Keratinocyte (primary cell): ENCODE results near the gene AJUBA. TPM values are rescaled to one million over a fixed set of nuclear protein-coding genes. Genes with fewer than 3 reads are reported as not detected.

ENCODE experiments used
- DNase-seq: peaks from one replicate; pipeline ENCODE4 v3.0.0-alpha.2; 2011; ENCODE audit warnings: low read depth, missing footprints, low spot score
- FAIRE-seq: peaks from 2 replicates; lab custom pipeline; 2011; peaks lifted over from hg19 to GRCh38; lab: Jason Lieb, UNC
- H2AFZ ChIP-seq: 2 replicates; pipeline ENCODE4 v1.6.0; 2012; ENCODE audit warnings: low read length, control low read depth, inconsistent platforms; ENCODE audit not compliant: control insufficient read depth
- H3K27ac ChIP-seq: 2 replicates; pipeline ENCODE4 v1.5.1; 2011; ENCODE audit warnings: low read length; ENCODE audit not compliant: control insufficient read depth, insufficient read depth
- H3K27me3 ChIP-seq: 3 replicates; pipeline ENCODE4 v1.6.0; 2011; ENCODE audit warnings: low read length; ENCODE audit not compliant: control insufficient read depth, insufficient read depth; ENCODE audit errors: extremely low read depth
- H3K36me3 ChIP-seq, 2 experiments: 2 replicates in 1 of 2; 3 replicates in 1 of 2; pipeline ENCODE4 v1.5.1; 2011; ENCODE audit warnings: low read length in 2 of 2, mild to moderate bottlenecking in 1 of 2; ENCODE audit not compliant: control insufficient read depth in 2 of 2, insufficient read depth in 2 of 2; ENCODE audit errors: extremely low read depth in 1 of 2
- H3K4me1 ChIP-seq: 3 replicates; pipeline ENCODE4 v1.5.1; 2011; ENCODE audit warnings: low read length; ENCODE audit not compliant: control insufficient read depth, insufficient read depth; ENCODE audit errors: extremely low read depth
- H3K4me2 ChIP-seq: 3 replicates; pipeline ENCODE4 v1.6.0; 2011; ENCODE audit warnings: low read depth, low read length; ENCODE audit not compliant: control insufficient read depth, insufficient read depth; ENCODE audit errors: extremely low read depth
- H3K4me3 ChIP-seq, 3 experiments: fragments of 200-600 bp in 1 of 3; sonication (generic) in 1 of 3; 2 replicates in 2 of 3; 3 replicates in 1 of 3; pipeline ENCODE4 v1.5.1; 2011 to 2016; ENCODE audit warnings: low read length in 3 of 3, mild to moderate bottlenecking in 3 of 3, control low read depth in 2 of 3, inconsistent platforms in 1 of 3, low read depth in 1 of 3, mixed read lengths in 1 of 3, mixed run types in 1 of 3, moderate library complexity in 1 of 3; ENCODE audit not compliant: control insufficient read depth in 2 of 3, insufficient read depth in 2 of 3; ENCODE audit errors: extremely low read depth in 1 of 3
- H3K79me2 ChIP-seq: 2 replicates; pipeline ENCODE4 v1.6.0; 2012; ENCODE audit warnings: low read length; ENCODE audit not compliant: control insufficient read depth, insufficient read depth
- H3K9ac ChIP-seq: 3 replicates; pipeline ENCODE4 v1.6.0; 2011; ENCODE audit warnings: low read length; ENCODE audit not compliant: control insufficient read depth, insufficient read depth; ENCODE audit errors: extremely low read depth
- H3K9me1 ChIP-seq: 3 replicates; pipeline ENCODE4 v1.6.0; 2011; ENCODE audit warnings: low read length; ENCODE audit not compliant: control insufficient read depth, insufficient read depth; ENCODE audit errors: extremely low read depth
- H3K9me3 ChIP-seq: 2 replicates; pipeline ENCODE4 v1.5.1; 2012; ENCODE audit warnings: low read depth, low read length; ENCODE audit not compliant: control insufficient read depth
- H4K20me1 ChIP-seq: 3 replicates; pipeline ENCODE4 v1.6.0; 2011; ENCODE audit warnings: low read length; ENCODE audit not compliant: control insufficient read depth, insufficient read depth; ENCODE audit errors: extremely low read depth
- EZH2 ChIP-seq: IDR thresholded peaks from one replicate; pipeline ENCODE4 v1.6.1; 2012; ENCODE audit warnings: inconsistent platforms, mild to moderate bottlenecking, low read length, moderate library complexity
- dilution Hi-C: fragments of 300-500 bp; cut with MboI; formaldehyde crosslinking; loops from one replicate; pipeline ENCODE4 v1.7.0; 2020; ENCODE audit warnings: low sequenced_read_pairs; ENCODE audit not compliant: extremely low pct_ligation_motif_present
- polyA plus RNA-seq, 5 experiments: library from polyadenylated mRNA; depleted of rRNA in 3 of 5; stranded (reverse) in 3 of 5; stranded (forward) in 1 of 5; unstranded in 1 of 5; fragments of >200 nt; gene quantifications; 1 replicate in 1 of 5; 2 replicates in 3 of 5; 3 replicates in 1 of 5; pipeline versions ENCODE4 v1.2.1 to v1.2.3, GENCODE V29; 2011 to 2012; ENCODE audit warnings: missing spikeins in 2 of 5, low read depth in 1 of 5, low replicate concordance in 1 of 5
- TF ChIP-seq, protein P1 (sequence below), 3 experiments: IDR thresholded peaks in 1 of 3; conservative IDR thresholded peaks in 1 of 3; optimal IDR thresholded peaks in 1 of 3; 2 replicates in 2 of 3; 3 replicates in 1 of 3; pipeline versions ENCODE3 to v1.5.1; 2011; ENCODE audit warnings: low read length in 3 of 3, mild to moderate bottlenecking in 3 of 3, moderate library complexity in 2 of 3, control low read depth in 1 of 3, inconsistent platforms in 1 of 3; ENCODE audit not compliant: insufficient read depth in 2 of 3; ENCODE audit errors: extremely low read depth in 1 of 3

AJUBA gene
- polyA plus RNA-seq, 1 donor (not counting 4 experiments of a cell fraction or from before 2014, with no cell fraction given): 157 TPM

DNA sequence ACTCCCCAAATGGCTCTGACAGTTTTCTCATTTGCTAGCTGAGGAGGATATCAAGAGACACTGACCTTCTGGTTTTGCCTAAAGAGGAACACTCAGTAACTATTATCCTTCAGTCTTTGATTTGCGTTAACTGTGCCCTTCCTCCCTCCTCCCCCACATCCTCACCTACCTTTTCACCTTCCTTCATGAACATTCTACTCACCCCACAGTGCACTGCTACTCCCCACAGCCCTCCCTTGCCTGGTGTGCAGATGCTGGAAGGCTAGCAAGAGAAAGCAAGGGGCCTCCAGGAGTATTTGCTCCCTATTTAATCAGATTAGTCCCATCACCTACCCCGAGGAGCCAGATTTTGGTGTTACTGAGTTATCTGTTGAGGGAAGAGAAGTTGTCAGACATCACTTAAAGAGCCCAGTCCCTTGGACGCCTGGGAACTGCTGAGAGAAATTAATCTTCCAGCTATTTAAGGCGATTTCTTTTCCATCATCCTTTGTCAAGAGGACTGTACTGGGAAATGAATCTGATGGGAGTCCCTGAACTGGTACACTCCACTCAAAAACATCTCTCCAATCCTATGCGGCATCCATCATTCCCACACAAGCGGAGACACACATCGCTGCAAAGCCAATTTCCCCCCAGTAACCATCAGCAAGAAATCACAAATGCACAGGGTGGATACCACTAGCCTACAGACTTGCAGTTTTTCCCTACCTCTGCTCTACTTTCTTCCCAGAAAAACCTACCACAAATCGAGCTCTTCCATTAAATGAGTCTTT is 40.9 kb upstream of the AJUBA start:
- Histone ChIP-seq H4K20me1 (no peaks in the 10 kb centered on the region), H3K27ac (no peak overlapping the region), H3K27me3 (no peaks in the 10 kb centered on the region), H3K79me2 (no peaks in the 10 kb centered on the region), H3K4me3 (no peak overlapping the region), H3K4me1 (no peaks in the 10 kb centered on the region), H3K9me3 (no peaks in the 10 kb centered on the region), H3K9me1 (no peaks in the 10 kb centered on the region), H3K4me2 (no peak overlapping the region), H2AFZ (no peak overlapping the region), H3K36me3 (peaks cover 8% of the 10 kb centered on the region in 2 experiments), H3K9ac (no peak overlapping the region)
- no peak for DNase-seq
- TF ChIP-seq, protein P1, sequence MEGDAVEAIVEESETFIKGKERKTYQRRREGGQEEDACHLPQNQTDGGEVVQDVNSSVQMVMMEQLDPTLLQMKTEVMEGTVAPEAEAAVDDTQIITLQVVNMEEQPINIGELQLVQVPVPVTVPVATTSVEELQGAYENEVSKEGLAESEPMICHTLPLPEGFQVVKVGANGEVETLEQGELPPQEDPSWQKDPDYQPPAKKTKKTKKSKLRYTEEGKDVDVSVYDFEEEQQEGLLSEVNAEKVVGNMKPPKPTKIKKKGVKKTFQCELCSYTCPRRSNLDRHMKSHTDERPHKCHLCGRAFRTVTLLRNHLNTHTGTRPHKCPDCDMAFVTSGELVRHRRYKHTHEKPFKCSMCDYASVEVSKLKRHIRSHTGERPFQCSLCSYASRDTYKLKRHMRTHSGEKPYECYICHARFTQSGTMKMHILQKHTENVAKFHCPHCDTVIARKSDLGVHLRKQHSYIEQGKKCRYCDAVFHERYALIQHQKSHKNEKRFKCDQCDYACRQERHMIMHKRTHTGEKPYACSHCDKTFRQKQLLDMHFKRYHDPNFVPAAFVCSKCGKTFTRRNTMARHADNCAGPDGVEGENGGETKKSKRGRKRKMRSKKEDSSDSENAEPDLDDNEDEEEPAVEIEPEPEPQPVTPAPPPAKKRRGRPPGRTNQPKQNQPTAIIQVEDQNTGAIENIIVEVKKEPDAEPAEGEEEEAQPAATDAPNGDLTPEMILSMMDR (optimal IDR thresholded peaks at IDR 0.05 in 1 of 3, IDR thresholded peaks at IDR 0.05 in 1 of 3, conservative IDR thresholded peaks at IDR 0.05 in 1 of 3; ENCODE audit: extremely low read depth in 1 of 3, insufficient read depth in 2 of 3, low read length in 3 of 3): no peak
- TF ChIP-seq EZH2: no peak
- no peak for FAIRE-seq
- dilution Hi-C loops: no loop called here

DNA sequence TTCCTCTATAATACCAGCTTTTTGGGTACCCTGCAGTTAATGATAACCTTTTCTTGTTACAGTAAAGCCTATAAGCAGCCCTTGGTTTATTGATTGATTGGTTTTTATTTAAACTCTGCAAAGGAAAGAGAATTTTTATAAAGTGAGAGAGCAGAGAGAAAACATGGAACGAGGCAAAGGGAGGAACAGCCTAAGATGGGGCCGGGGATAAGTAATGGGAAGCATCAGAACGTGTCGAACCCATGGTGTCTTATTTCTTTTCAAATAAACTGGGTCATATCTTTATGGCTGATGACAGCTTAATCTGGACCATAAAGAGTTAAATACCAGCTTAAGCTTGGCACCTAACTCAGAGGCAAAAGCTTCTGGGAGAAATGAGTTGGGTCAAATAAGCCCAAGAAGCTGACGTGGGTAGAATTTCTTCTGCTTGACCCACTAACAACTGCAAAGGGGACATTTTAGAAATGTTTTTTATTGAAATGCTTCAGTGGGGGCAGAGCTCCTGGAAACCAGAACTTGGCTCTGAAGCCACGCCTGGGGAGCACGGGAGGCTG is 39.6 kb upstream of the AJUBA start:
- FAIRE-seq: no peak
- TF ChIP-seq EZH2: no peak
- TF ChIP-seq, protein P1 (optimal IDR thresholded peaks at IDR 0.05 in 1 of 3, IDR thresholded peaks at IDR 0.05 in 1 of 3, conservative IDR thresholded peaks at IDR 0.05 in 1 of 3; ENCODE audit: extremely low read depth in 1 of 3, insufficient read depth in 2 of 3, low read length in 3 of 3): no peak
- H3K79me2 ChIP-seq: no peaks in the 10 kb centered on the region
- H4K20me1 ChIP-seq: no peaks in the 10 kb centered on the region
- peaks cover 8% of the 10 kb centered on the region in 2 experiments for H3K36me3 ChIP-seq
- no peaks in the 10 kb centered on the region for H3K9me3 ChIP-seq
- no peak overlapping the region for H3K4me3 ChIP-seq
- H3K27ac ChIP-seq: no peak overlapping the region
- no peaks in the 10 kb centered on the region for H3K27me3 ChIP-seq
- no peaks in the 10 kb centered on the region for H3K4me1 ChIP-seq
- dilution Hi-C loops: no loop called here
- no peak overlapping the region for H3K9ac ChIP-seq
- no peak for DNase-seq
- H3K9me1 ChIP-seq: no peaks in the 10 kb centered on the region
- H2AFZ ChIP-seq: no peak overlapping the region
- no peak overlapping the region for H3K4me2 ChIP-seq
